Hippocampal formation (tissue), 2 donors: Measurements from ENCODE around the gene CELF2.

Experiments
- DNase-seq, 2 donors: peaks; one replicate each; lab custom pipeline; 2025; lab: John Stamatoyannopoulos, UW

CELF2 gene

DNA sequence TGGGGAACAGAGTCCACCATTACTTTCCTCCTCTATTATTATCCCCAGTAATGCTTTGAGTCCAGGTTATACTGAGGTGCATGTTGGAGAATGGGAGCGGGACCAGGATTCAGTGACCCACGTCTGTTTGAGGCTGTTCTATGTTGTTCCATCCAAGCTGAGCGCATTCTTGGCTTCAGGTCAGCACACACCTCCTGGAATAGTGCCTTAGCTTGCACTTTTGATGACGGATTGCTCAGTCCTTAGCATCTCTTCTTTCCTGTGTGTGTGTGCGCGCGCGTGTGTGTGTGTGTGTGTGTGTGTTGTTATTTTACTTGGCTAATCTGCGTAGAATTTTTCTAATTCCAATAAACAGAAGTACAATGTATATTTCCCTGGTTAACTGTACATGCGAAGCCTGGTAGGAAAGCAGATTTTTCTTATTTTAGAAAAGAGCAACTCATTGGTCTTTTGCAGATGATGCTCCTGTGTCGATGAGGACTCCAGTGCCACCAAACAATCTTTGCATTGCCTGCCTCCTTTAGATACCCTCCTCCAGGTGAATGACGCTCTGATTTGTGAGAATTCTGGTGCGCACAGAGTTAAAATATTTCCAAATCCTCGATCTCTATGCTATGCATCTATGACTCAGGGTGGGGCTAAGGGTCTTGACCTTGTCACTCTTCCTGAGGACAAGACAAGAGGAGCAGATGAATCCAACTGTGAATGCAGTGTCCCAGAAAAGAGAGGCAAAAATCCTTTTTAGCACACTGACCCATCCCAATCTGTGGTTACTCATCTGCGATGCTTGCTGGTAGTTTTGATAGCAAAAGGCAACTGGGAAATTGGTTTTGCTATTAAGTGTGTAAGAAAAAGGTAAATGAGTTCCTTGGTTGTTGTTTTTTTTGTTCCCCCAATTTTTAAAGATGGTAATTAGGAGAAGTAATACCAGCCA lies 13.3 kb upstream of the CELF2 start:
- DNase-seq, result no peak

DNA sequence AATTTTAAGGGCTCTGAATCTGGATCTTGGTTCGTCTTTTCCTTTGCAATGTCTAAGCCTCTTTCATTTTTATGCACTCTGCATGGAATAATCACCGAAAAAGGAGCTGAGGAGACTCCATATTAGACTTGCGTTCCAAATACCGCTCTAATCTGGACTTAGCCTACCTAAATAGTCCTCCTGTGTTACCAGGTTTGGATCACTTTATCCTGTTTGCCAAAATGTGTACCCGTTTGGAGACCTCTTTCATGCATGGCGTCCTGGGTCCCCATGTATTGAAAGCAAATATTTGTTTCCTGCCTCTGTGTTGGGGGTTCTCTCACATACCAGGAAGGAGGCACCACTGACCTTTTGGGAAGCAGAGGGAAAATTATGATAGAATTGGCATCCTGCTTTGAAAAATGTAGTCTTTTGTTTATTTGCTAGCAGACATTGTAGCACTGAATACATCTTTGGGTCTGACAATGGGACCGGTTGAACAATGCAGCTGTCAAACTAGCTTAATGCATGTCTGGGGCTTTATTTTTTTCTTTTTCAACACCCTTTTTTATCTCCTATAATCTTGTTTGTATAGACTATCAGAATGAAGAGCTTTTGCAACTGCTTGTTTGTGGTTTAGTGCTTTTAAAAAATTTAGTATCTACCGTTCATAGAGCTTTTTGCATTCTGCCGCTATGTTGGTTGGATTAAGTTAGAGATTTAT lies 11.8 kb upstream of the CELF2 start:
- no peak for DNase-seq

DNA sequence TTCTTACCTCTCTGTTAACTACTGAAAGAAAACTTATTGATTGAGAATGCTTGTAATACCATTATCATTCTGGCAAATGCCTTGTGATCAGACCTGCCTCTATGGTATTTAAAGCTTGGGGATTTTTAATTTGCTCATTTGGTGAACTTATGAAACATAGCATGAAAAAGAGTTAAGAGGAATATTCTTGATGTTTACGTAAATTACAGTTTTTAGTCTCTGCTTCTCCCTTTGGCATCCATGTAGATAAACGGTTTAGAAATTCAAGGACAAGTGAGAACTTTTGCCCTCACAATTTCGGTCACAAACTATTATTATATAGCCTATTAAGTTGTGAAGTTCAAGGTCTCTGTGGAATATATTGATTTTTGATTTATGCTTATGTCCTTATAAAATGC lies 11.2 kb upstream of the CELF2 start:
- no peak for DNase-seq

DNA sequence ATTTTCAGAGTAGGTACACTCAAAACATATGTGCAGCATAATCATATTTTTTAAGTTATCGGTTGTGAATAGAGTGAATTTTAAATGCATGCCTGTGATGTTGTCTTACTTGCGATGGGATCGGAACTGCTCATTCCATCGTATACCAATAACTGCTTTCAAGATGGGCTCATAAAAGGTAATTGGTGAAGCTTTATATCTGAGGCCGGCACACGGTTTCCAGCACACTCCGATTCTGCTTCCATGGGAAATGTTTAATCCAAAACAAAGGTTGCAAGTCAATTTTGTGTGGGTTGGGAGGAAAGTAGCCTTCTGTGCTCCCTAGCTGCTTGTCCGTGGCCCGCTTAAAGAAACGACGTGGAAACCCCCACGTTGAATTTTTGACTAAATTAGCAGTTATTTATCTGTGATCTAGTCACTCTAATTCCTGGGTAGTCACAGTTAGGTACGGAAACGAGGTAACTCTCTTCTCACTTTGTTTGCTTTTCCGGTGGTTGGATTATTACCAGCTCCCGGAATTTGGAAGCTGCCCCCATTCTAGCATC lies 10.1 kb upstream of the CELF2 start:
- DNase-seq, result no peak

DNA sequence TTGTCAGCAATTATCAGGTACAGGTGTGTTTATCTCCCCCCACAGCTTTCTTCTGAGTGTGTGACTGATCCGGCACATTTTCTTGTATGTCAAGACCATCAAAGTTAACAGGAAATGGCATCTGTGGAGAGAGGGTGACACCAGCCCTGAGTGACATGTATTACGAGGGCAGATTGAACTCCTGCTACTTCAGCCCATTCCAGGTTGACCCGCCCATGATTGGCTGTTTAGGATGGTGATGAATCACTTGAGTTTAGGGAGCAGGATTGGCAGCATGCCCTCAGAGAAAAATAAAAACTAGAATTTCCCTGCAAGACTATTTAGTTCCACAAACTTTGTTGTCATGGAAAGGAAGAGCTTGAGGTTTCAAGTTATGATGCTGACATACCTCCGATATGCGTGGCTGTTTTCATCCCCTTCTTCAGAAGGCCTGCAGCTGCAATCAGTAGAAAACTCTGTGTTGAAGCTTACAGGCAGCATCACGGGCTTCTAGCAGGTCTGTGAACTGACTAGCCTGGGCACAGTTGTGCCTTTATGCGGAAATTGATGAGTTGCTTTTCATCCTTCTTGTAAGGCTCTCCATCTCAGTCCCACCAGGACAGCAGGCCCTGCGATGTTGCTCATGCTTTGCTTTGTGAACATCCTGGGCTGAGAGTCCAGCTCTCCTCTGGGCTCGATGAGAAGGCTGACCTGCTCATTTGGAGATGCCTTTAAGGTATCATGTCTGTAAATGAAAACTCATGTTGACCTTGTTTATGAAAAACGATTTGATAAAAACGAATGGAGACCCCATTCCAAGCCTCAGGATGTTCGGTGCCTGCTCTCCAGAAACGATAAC lies 8.0 kb upstream of the CELF2 start:
- no peak for DNase-seq

DNA sequence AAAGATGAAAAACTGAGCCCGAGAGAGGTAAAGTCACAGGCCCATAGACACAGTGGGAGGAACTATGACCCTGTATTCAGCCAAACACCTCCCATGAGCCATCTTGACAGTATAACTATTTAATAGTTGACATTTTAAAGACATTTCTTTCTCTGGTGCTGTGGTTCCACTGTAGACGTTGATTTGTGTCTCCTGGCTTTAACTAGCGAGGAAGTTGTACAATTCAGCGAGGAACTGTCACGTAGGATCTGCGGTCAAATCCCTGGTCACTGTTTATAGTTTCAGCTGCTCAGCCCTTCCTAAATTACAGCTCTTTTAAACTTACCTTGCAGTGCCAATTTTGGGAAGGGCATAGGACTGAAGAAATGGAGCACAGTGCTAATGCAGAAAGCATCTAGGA lies 7.1 kb upstream of the CELF2 start:
- DNase-seq, result no peak

DNA sequence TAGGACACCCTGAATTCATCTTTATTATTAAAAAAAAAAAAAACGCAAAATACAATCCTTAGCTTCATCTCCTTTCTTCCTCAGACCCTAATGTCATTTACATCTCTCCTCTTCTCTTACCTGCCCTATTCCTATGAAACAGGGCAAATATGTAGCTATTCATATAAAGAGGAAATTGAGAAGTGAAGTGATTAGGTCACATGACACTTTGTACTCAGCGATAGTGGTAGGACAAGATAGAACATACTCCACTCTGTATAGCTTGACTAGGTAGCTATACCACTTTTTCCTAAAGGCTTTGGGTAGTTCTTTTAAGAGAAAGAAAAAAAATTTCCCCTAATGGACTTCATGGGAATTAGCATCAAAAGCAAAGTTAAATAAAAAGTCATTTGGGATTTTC lies 6.2 kb upstream of the CELF2 start:
- DNase-seq, result no peak

DNA sequence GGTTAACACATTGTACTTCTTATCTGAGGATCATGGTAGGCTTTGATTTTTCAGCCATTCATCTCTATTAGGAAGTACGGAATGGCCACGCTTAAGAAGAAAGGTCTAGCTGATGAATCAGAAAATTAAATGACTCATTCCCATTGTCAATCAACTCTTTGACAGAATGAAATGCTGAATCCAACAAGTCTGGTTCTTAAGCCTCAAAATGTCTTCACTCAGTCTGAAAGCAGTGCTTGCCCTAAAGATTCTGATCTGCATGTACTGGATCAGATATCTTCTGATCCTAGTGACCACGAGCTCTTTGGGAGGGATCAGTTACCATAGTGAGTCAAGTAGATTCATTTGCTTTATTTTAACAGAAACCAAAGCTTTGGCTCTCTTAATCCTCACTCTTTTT lies 5.7 kb upstream of the CELF2 start:
- no peak for DNase-seq

DNA sequence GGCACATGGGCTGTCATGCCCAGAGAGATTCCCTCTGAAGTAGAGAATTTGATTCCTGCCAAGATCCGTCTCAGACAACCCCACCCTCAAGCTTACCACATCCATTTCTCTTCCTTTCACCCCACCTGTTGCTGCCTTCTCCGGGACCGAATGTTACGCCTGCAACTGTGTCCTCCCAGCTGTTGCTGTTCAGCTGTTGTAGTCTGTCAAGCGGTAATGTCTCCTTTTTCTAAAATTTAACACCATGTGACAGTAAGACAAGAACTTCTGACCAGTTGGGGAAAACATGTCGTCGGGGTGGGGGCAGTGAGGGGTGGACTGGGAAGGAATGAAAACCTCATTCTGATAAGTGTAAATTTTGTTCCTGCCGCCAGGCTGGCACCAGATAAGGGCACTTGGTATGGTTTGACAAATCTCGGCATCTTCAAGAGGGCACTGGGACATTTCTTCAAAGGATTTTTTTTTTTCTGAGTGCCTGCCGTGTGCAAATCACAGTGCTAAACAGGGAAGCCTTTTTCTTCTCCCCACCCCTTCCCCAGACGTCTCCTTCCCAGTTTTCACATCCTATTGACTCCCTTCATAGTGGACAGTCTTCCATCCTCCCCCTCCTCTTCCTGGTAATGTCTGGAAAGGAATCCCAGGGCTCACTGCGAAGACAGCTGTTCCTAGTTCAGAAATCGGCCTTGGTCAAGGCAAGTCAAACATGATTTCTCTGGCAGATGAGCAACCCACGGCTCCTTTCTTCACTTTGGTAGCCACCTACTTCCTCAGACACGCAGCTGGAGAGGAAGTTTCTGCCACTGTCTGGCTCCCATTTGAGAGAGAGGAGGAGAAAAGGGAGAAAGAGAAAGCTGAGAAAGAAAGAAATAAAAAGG lies 5.0 kb upstream of the CELF2 start:
- DNase-seq, result no peak

DNA sequence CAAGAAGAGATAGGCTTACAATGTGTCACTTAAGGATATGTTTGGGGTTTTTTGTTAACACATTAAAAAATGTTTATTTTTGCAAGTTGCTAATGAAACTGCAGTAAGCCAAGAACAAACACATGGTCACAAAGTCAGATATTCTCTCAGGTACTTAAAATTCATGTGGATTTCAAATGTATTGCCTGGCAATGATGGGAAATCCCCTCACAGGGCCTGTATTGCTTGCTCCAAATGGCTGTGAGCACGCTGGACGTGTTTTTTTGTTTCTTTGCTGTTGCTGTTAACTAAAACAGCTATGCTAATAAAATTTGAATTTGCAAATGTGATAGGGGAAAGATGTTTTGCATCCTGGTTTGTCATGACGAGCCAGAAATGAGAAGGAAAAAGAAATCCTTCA lies 3.8 kb upstream of the CELF2 start:
- DNase-seq, result no peak

DNA sequence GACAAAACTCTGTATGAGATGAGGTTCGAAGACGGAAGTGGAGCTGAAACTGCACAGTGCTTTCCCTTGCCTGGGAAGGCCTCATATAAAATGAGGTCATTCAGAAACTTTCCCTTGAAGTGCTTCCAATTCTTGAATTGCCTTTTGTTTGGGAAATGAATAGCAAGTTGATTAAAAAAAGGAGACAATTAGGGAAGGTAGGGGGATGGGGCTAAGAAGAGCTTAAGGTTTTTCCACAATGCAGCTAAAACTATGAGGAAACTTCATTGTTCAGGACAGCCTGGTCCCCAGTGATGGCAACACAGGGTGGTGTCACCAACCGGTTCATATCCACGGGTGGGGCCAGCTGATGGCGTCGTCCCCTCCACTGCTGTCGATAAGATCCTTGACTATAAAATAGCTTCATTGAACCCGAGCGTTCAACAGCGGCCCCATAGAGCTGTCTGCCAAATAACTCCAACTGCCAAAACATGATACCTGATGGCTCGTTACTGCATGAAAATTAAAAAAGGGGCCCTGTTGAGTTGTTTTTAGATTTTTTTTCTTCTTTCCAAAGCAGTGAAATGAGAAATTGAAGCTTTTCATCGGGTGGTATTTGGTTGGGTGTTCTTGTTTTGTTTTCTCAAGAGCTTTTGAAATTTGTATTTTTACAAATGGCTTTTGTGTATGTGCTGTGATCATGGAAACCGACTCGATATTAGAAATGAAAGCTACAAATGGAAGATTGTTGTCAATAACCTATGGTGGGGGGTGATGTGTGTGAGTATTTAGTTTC lies 2.8 kb upstream of the CELF2 start:
- no peak for DNase-seq

DNA sequence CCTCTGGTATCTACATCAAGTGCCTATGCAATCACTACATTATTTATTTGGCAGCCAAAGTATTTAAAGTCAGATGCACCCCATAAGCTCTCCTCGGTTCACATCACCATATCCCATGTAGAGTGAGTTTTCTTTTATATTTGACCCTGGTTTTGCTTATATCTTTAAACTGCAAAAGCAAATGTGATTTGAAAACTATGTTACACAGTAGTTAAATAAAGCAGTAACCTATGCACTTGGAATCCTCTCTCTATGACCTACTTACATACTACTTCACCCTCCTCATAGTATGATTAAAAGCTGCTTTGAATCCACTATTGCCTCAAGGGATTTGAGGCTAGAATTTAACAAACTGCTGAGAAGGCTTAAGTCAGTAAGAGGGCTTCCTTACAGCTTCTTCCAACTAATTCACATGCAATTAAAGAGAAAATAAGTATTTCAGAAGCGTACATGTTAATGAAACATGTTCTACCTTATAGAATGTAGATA lies 2.2 kb upstream of the CELF2 start:
- DNase-seq, result no peak

DNA sequence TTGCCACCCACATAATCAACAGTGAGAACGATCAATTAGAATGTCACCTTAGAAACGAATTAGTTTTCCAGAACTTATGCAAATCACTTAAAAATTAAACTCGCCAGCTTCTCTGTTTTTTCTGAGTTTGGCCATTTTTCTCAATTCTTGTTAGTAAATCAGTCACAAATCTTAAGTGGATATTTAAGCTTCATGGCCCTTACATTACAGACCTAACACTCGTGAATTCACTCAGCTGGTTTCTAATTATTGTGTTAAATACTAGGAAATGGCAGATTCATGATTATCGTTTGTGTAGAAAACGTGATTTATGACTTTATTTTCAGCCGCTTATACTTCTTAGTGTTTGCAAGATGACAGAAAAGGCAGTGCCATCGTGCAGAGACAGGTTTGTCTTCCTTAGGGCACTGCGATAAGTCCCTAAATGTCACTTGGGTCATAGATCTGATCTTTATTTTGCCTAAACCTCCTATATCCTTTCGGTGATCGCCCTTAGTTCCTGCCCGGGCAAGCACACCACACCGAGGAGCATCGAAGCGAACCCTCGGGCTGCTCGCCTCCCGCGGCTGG lies 587 bp upstream of the CELF2 start:
- DNase-seq, result no peak

DNA sequence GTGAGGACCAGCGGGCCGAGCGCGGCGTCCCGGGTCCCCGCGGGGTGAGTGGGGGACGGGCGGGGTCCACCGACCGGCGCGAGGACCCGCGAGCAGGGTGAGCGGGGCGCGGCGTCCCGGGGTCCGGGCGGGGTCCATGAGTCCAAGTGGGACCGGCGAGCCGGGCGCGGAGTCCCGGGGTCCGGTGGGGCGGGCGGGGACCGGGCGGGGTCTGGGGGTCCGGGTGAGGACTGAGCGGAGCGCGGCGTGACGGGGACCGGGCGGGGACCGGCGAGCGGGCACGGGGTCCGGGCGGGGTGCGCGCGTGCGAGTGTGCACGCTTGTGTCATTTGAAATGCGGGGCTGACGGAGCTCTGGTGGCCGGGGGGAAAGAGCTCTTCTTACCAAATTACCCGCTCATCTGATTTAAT lies 765 bp downstream of the CELF2 start:
- no peak for DNase-seq

DNA sequence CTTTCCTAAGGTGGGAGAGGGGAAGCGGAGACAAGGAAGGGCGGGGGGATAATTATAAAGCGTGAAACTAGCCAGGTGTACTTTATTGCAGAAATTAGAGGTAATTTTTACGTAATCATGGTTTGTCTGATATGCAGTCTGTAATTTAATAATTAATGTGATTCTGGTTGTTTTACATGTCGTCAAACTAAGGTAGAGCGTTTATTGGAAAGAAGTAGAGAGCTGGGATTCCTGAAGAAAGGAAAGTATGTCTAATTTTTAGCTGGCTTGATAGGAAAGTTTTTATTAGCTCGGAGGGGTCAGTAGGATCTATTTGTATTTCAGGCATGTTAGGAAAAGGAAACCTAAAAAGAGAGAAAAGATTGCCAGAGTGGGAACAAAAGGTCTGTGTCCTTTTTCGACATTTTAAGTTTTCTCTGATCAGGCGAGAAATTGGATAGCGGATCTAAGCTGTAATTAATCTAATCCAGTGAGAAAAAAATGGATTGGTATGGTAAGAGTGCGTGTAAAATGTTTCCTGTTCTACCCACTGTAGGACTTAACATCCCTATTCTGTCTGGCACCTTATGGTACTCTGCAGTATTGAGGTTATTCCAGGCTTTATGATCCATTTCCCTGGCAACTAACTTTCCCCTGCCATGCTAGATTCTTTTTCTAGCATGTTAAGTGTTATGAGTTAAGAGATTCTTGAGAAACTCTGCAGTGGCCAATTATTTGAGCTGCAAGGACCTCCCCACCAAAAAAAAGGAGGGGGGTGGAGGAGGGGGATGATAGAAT lies 1.4 kb downstream of the CELF2 start:
- no peak for DNase-seq

DNA sequence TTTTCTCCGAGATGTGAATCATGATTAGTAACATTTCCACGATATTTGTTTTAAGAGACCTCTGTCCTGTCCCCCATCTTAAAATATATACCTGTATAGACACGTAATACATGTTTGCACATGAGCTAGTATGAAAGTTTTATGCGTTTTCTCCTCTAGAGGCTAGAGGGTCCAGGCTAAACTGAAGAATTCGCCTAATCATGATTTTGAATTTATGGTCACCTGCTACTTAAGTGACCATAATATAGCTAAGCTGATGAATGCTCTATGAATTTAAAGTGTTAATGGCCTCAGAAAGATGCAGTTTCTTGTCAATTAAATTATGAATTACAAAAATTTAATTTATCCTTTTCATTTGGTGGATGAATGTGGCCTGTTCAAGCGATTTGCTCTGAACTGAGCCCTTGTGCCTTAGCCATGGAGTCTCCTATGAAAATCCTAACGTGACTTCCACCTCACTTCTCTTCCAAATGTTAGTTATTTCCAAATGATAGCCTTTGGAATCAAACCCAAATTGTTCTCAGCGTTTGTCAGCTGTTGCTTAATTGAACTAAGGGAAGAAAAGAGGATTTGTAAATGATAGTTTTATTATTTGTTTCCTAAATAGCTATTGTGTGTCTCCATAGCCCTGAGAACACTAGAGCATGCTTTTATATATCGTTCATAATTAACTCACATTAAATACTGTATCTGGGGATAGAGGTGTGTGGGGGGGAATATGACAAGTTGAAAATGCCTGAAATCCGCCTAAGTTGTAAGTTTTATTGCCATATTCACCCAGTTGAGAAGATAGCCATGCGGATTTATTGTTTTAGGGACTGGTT lies 2.3 kb downstream of the CELF2 start:
- DNase-seq, result no peak

DNA sequence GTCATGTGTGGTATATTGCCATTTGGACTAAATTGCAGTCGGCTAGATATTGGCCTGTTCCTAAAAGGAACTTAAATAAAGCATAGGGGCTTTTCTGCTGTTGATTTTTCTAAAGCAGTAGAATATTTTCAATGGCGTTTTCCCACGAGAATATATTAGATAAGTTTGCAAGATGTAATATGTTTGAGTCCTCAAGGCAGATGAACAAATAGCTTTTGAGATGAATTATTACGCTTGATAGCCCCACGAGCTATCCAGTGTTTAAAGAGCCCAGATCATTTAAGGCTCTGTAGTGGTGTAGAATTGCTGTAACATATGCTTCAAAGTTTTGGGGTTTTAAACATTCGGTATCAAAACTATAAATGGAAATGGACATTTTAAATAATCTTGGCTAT lies 2.9 kb downstream of the CELF2 start:
- no peak for DNase-seq

DNA sequence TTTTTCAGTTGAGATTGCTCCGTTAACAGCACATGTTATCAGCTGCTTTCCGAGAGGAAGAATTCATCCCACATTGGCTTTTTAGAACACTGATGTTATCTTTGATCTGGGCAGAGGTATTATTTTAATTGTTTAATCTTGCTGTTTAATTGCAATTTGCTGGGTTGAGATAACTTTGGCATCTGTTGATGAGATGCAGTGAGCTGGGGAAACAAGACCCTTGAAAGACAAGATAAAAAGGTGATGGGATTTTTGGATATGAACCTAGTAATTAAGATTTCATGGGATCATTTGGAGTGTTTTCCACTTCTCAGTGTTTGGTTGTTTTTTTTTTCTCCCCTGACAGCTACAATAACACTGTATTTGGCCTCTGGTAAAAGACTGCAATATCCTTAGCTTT lies 4.5 kb downstream of the CELF2 start:
- no peak for DNase-seq
